HEK293 (cell line): ENCODE data around the gene CAPZB.

Experiments used
- ELK4 ChIP-seq: IDR thresholded peaks from 2 replicates; pipeline ENCODE4 v1.6.1; 2011; ENCODE audit warnings: mild to moderate bottlenecking, low read depth, low read length, borderline replicate concordance
- PRDM10 ChIP-seq: fragments of 450-650 bp; formaldehyde crosslinking; IDR thresholded peaks from 2 replicates; pipeline ENCODE4 v1.5.1; 2016; ENCODE audit warnings: missing biosample characterization, missing genetic modification characterization
- REST ChIP-seq: fragments of 450-650 bp; formaldehyde crosslinking; IDR thresholded peaks from 2 replicates; pipeline ENCODE4 v1.5.1; 2016; ENCODE audit warnings: missing biosample characterization, missing genetic modification characterization
- WT1 ChIP-seq: fragments of 450-650 bp; formaldehyde crosslinking; IDR thresholded peaks from 2 replicates; pipeline ENCODE4 v1.5.1; 2016; ENCODE audit warnings: missing biosample characterization, missing genetic modification characterization
- YY2 ChIP-seq: fragments of 450-650 bp; formaldehyde crosslinking; IDR thresholded peaks from 2 replicates; pipeline ENCODE4 v1.5.1; 2016; ENCODE audit warnings: missing biosample characterization, missing genetic modification characterization
- ZBTB1 ChIP-seq: fragments of 450-650 bp; formaldehyde crosslinking; IDR thresholded peaks from 2 replicates; pipeline ENCODE4 v1.5.1; 2016; ENCODE audit warnings: missing biosample characterization, missing genetic modification characterization
- ZNF157 ChIP-seq: fragments of 450-650 bp; formaldehyde crosslinking; IDR thresholded peaks from 2 replicates; pipeline ENCODE4 v1.5.1; 2016; ENCODE audit warnings: missing biosample characterization, missing genetic modification characterization
- ZNF2 ChIP-seq: fragments of 450-650 bp; formaldehyde crosslinking; IDR thresholded peaks from 2 replicates; pipeline ENCODE4 v1.5.1; 2016; ENCODE audit warnings: missing biosample characterization, missing genetic modification characterization
- ZNF335 ChIP-seq: fragments of 450-650 bp; formaldehyde crosslinking; conservative IDR thresholded peaks from 2 replicates; pipeline ENCODE4 v1.5.1; 2016; ENCODE audit warnings: missing biosample characterization, missing genetic modification characterization
- ZNF501 ChIP-seq: fragments of 450-650 bp; formaldehyde crosslinking; IDR thresholded peaks from 2 replicates; pipeline ENCODE4 v1.5.1; 2016; ENCODE audit warnings: missing biosample characterization, missing genetic modification characterization
- ZNF529 ChIP-seq: fragments of 450-650 bp; formaldehyde crosslinking; IDR thresholded peaks from 2 replicates; pipeline ENCODE4 v1.5.1; 2017; ENCODE audit warnings: missing genetic modification characterization, missing biosample characterization; ENCODE audit not compliant: insufficient replicate concordance
- TF ChIP-seq, protein P1 (sequence below): fragments of 450-650 bp; formaldehyde crosslinking; IDR thresholded peaks from 2 replicates; pipeline ENCODE4 v1.5.1; 2016; ENCODE audit warnings: missing biosample characterization, missing genetic modification characterization
- TF ChIP-seq, protein P2 (sequence below): sonication (generic); formaldehyde crosslinking; IDR thresholded peaks from 2 replicates; pipeline ENCODE4 v1.8.1; 2022; ENCODE audit warnings: mild to moderate bottlenecking, moderate library complexity, missing genetic modification reagents
- TF ChIP-seq, protein P3 (sequence below): fragments of 450-650 bp; formaldehyde crosslinking; IDR thresholded peaks from 2 replicates; pipeline ENCODE4 v1.5.1; 2016; ENCODE audit warnings: missing biosample characterization, missing genetic modification characterization

GRCh38 chr1:19426294-19427086 is 58.8 kb downstream of the CAPZB start:
- TF ChIP-seq ZBTB1 (no peak), PRDM10 (tag by site-specific recombination) (no peak), ZNF335 (tag by site-specific recombination) (no peak), YY2 (tag by site-specific recombination) (no peak), ZNF157 (no peak), ZNF529 (tag by site-specific recombination) (no peak), ZNF2 (no peak), WT1 (tag by site-specific recombination) (no peak), ELK4 (no peak), ZNF501 (tag by site-specific recombination) (no peak), REST (tag by site-specific recombination) (no peak)
- TF ChIP-seq, protein P1, sequence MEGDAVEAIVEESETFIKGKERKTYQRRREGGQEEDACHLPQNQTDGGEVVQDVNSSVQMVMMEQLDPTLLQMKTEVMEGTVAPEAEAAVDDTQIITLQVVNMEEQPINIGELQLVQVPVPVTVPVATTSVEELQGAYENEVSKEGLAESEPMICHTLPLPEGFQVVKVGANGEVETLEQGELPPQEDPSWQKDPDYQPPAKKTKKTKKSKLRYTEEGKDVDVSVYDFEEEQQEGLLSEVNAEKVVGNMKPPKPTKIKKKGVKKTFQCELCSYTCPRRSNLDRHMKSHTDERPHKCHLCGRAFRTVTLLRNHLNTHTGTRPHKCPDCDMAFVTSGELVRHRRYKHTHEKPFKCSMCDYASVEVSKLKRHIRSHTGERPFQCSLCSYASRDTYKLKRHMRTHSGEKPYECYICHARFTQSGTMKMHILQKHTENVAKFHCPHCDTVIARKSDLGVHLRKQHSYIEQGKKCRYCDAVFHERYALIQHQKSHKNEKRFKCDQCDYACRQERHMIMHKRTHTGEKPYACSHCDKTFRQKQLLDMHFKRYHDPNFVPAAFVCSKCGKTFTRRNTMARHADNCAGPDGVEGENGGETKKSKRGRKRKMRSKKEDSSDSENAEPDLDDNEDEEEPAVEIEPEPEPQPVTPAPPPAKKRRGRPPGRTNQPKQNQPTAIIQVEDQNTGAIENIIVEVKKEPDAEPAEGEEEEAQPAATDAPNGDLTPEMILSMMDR: no peak
- TF ChIP-seq, protein P2, sequence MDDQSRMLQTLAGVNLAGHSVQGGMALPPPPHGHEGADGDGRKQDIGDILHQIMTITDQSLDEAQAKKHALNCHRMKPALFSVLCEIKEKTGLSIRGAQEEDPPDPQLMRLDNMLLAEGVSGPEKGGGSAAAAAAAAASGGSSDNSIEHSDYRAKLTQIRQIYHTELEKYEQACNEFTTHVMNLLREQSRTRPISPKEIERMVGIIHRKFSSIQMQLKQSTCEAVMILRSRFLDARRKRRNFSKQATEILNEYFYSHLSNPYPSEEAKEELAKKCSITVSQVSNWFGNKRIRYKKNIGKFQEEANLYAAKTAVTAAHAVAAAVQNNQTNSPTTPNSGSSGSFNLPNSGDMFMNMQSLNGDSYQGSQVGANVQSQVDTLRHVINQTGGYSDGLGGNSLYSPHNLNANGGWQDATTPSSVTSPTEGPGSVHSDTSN (CRISPR knock-in tag): no peak
- TF ChIP-seq, protein P3, sequence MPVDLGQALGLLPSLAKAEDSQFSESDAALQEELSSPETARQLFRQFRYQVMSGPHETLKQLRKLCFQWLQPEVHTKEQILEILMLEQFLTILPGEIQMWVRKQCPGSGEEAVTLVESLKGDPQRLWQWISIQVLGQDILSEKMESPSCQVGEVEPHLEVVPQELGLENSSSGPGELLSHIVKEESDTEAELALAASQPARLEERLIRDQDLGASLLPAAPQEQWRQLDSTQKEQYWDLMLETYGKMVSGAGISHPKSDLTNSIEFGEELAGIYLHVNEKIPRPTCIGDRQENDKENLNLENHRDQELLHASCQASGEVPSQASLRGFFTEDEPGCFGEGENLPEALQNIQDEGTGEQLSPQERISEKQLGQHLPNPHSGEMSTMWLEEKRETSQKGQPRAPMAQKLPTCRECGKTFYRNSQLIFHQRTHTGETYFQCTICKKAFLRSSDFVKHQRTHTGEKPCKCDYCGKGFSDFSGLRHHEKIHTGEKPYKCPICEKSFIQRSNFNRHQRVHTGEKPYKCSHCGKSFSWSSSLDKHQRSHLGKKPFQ (tag by site-specific recombination): no peak
